Head of caudate nucleus (tissue), 42 donors: ENCODE measurements around the gene DIP2C.
"Not testable (repeated sequence)": the region's sequence is repeated elsewhere in the genome, so short reads cannot be mapped to it uniquely, and the experiment has no call there.

Experiments
- DNase-seq, 42 donors: peaks; one replicate each; pipeline versions ENCODE4 v3.0.0 to v3.0.0-alpha.2; 2020 to 2021; ENCODE audit warnings: mixed read lengths in 7 of 42
- intact Hi-C: fragments of 100-400 bp; cut with DNase I; formaldehyde crosslinking; loops from one replicate; pipeline ENCODE4 v1.15.0; 2022

Gene DIP2C

DNA sequence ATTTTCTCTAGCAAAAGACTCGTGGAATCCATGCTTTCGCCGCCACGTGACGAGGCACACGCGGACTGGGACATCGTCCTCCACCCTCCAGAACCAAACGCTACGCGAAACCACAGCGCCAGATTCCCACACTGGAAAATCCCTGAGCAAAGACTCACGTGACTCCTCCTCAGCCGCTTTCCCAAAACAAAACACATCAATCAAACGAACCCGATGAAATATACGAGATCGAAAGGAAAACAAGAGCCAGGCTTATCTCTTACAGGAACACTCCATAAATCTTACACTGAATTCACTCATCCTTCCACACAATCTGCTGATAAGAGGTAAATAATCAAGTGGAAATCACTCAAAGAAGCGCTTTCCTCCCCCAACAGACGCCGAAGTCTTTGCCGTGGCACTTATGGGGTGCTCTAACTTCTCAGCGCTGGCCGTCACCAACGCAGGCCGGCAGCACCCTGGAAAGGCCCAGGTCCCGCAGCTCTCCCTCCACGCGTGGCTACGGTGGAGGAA, 23.8 kb downstream of the DIP2C start:
- peak in 5 of 42 donors; percentile 33 to 71 (median 41) for DNase-seq
- intact Hi-C loops: no loop called here

DNA sequence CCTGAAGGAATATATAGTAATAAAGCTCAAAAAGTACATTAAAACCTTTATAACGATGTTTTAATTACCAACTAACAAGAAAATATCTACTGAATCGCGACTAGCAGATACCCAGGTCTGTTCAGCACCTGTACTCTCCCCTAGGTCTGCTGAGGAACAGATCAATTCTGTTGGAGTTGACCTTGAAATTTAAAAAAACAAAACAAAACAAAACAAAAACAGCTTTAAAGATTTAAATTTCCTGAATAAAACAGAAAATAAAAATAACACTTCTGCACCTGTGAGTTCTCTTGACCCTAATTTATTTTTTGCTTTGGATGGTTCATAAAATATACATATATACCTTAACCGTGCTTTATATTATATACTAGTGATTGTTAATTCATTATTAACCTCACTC, 24.6 kb downstream of the DIP2C start:
- intact Hi-C loops: no loop called here
- no peak for DNase-seq

DNA sequence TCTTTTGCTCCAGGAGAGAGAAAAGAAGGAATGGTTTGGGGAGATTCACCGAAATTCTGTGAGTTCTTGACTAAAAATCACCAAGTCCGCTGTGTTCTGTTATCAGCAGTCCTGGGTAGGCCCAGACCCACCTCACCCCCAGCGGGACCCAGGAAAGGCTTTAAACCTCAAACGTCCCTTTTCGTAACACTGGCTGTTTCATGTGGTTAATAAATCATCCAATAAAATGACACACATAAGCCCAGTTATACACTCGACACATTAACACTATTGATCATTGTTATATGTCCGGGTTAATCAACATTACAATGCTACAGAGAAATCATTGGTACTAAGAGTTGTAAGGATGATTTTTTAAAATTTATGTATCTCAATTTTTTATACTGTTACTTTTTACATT, 25.2 kb downstream of the DIP2C start:
- intact Hi-C loops: no loop called here
- no peak for DNase-seq

DNA sequence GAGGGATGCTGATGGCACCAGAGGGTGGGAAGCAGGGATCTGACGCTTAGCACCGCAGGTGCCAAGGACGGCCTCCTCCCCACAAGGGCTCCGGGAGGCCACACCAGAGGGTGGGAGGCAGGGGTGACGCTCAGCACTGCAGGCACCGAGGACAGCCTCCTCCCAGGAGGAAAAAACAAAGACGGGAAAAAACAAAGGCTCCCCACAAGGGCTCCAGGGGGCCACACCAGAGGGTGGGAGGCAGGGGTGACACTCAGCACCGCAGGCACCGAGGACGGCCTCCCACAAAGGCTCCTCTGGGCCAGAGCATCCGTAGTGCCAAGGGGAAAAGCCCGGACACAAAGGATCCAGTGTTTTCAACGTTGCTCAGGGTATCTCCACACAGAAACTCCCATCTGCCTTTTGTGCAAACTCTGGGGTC, 25.6 kb downstream of the DIP2C start:
- peak; percentile 66 to 94 (median 86) for DNase-seq
- intact Hi-C loops: no loop called here

DNA sequence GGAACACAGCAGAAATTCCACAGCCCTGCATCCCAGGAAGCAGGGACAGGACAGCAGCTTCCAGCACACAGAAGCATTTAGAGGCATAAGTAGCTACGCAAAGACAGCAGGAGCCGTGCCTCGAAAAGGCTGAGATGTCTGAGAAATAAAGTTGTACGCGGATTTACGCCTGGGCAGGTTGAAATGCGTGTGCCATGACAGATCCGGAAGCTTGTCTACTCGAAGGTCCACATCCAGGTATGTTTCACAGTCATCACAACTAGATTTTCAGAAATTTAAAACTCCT, 26.1 kb downstream of the DIP2C start:
- no peak for DNase-seq
- intact Hi-C loops: no loop called here

DNA sequence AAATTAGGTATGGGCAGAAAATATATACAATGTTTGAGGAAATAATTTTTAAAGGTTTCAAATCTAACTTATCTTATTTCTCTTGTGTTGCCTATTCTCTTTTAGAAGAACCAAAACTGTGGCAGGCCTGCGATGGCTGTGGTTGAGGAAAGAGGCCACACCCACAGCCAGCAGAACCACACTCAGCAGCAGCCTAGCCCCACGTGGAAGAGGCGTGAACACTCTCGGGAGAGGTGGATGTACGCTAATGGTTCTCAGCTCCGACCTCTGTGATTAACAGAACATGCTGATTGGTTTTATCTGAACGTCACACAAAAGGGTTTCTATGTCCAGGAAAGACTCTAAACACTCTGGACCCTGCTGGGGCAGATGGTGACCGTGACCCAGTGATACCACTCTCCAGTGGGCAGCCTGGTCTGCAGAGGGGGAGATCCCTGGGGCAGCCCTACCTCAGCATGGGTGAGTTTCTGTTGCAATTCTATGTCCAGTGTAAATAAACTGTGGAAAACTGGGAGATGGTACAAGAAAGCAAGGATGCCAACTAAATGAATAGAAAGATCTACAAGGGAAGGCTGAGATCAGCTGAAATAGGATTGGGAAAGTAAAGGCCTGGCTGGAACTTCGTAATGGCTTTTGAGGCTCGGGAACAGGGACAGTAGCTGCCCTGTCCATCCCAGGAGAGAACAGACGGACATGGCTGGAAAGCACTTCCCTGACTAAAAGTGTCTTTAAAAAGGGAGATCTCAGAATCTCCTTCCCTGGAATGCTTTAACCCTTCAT, 26.6 kb downstream of the DIP2C start:
- peak in 12 of 42 donors; percentile 39 to 75 (median 55) for DNase-seq
- intact Hi-C loops: no loop called here

DNA sequence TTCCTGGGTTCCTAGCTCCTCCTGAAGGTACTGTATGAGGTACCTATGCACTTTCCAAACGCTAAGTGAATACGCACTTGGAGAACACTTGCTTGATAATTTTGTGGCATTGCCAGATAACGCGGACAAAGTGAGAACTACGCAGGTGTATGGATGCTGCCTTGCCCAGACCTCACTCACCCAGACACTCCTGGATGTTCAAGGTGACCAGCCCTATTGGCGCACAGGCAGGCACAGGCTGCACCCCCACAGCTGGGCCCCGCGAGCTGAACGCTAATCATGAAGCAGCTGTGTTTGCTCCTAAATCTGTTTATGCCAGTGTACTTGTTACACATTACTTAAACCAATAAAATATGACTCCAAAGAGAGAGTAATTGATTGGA, 27.3 kb downstream of the DIP2C start:
- intact Hi-C loops: no loop called here

DNA sequence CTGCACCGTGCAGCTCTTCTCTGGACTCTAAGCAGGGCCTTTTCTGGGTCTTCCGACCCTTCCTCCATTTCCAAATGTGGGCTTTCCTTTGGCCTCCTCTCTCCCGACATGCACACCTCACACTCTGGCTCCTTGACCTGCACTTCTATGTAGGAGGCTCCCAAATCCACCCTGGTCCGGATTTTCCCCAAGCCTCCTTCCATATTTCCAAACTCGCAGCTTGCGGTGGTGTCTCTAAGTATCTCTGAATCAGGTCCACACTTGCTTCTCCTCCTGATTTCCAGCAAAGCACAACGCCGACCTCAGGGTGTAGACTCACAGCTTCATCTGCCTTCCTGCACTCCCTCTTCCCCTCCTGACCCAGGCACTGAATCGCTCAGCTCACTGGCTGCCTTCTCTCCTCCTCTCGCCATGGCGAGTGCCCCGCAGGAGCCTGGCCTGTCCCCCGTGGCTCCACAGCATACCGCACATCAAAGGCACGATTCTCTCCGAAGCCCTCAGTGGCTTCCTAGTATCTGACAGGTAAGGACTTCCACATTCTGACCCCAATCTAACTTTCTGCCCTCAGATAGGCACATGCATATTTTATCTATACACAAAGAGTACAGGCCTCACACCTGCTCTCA, 27.8 kb downstream of the DIP2C start:
- intact Hi-C loops: no loop called here
- DNase-seq: peak in 2 of 42 donors; percentile 18 to 37

More for the DNA sequence above, 27.3 kb downstream of the DIP2C start:
- DNase-seq: peak in 1 of 42 donors; percentile 33

DNA sequence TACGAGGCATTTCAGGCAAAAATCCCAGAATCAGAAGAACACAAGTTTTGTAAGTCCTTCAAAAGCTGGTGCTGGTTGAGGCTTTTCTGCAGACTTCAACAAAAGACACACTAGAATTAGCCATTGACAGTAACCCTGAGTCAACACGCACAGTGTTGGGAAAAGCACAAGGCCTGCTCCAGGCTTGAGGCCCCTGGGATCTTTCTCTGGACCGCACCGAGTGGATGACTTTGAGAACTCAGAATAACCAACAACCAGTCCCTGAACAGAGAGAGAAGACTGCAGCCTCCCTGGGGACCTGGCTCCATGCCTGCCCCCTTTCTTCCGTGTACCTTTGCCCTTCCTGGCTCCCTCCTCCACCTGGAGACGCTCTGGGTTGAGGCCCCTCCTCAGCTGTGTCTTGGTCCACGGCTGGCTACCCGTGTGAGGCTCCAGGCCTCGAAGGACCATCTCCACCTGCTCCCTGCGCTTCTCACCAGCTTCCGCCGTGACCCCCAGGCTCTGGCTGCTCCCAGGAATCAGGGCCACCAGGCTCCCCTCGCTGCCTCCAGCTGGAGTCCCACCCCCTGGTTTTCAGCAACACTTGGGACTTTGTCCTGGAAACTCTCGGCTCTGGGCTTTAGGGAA, 28.4 kb downstream of the DIP2C start:
- DNase-seq: peak in 5 of 42 donors; percentile 20 to 73 (median 40)
- intact Hi-C loops: no loop called here

DNA sequence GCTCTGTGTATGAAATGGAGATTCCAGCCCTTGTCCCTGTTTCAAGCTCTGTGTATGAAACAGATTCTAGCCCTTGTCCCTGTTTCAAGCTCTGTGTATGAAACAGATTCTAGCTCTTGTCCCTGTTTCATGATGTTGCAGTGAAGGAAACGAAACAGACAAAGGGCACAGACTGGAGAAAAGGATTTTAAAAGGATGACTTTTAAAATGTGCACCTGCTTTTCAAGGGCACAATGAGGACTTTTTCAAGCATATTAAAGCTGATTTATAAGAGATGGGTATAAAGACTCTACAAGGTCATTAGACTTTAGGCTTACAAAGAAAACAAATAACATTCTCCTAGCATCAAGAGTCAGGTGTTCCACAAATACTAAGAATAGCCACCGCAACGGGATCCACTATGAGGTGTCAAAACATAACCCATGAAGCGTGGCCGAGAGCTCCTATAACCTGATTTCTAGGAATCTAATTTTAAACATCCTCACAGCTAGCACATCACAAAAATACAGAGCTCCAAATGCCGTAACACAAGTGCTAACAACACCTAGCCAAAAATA, 29.0 kb downstream of the DIP2C start:
- intact Hi-C loops: no loop called here

DNA sequence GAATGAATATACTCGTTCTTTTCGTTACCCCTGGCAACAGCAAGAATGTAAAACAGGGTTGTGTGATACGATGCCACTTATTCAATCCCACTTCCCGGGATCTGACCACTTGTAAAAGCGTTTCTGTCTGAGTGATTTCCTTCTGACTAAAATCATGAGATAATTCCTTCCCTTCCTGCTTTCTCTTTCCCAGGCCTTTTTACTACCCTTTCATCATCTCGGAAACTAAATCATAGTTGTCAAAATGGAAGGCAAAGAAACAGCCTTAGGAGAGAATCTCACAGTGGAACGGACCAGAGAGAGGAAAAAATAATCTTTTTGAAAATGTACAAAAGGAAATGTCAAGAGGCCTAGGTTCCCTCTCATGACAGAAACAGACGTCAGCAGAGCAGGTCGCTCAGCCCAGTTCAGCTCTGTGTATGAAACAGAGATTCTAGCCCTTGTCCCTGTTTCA, 29.8 kb downstream of the DIP2C start:
- intact Hi-C loops: no loop called here
- peak in 2 of 42 donors; percentile 15 to 37 for DNase-seq

More for the DNA sequence above, 29.0 kb downstream of the DIP2C start:
- peak in 1 of 42 donors; percentile 10 for DNase-seq

DNA sequence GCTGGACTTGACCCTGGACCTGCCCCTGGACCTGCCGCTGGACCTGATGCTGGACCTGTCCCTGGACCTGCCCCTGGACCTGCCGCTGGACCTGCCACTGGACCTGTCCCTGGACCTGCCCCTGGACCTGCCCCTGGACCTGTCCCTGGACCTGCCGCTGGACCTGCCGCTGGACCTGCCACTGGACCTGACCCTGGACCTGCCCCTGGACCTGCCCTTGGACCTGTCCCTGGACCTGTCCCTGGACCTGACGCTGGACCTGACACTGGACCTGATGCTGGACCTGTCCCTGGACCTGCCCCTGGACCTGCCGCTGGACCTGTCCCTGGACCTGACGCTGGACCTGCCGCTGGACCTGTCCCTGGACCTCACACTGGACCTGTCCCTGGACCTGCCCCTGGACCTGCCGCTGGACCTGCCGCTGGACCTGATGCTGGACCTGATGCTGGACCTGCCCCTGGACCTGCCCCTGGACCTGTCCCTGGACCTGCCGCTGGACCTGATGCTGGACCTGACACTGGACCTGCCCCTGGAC, 31.6 kb downstream of the DIP2C start:
- peak in 2 of 42 donors; percentile 4 to 27 for DNase-seq

DNA sequence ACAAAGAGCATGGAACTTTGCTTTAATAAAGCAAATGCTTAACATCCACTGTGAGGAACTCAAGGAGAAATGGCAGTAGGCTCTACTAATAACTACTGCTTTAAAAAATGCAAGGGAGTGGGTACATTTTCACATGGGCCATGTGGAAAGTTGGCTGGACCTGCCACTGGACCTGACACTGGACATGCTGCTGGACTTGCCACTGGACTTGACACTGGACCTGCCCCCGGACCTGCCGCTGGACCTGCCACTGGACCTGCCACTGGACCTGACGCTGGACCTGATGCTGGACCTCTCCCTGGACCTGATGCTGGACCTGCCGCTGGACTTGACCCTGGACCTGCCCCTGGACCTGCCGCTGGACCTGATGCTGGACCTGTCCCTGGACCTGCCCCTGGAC, 32.6 kb downstream of the DIP2C start:
- peak in 1 of 42 donors; percentile 22 for DNase-seq
- intact Hi-C loops: no loop called here

More for the DNA sequence above, 31.6 kb downstream of the DIP2C start:
- intact Hi-C loops: not testable (repeated sequence)

DNA sequence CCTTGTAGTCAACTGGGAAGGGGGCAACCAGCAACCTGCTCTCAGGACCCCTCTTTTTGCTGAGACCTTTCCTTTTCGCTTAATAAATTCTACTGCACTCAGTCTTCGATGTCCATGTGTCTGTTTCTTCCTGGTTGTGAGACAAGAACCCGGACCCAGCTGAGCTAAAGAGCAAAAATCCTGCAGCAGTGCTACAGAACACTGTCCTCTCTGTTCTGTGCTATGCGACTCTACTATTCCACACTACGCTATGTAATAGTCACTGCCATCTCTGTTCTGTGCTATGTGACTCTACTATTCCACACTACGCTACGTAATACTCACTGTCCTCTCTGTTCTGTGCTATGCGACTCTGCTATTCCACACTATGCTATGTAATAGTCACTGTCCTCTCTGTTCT, 34.3 kb downstream of the DIP2C start:
- intact Hi-C loops: no loop called here
- DNase-seq: peak in 7 of 42 donors; percentile 24 to 76 (median 61)

DNA sequence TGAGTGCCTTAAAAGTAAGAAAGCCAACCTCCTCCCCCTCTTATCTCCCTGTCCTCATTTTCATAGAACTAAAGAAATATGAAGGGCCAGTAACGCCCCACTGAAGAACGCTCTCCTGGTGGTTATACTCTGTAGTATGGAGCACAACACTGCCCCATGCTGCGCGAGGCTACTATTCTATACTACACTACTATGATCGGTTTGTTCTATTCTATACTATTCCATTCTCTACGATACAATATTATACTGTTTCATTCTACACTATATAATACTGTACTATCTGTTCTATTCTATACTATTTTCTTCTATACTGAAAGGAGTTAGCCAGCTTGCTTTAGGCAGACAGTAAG, 34.8 kb downstream of the DIP2C start:
- intact Hi-C loops: no loop called here
- peak in 1 of 42 donors; percentile 13 for DNase-seq

DNA sequence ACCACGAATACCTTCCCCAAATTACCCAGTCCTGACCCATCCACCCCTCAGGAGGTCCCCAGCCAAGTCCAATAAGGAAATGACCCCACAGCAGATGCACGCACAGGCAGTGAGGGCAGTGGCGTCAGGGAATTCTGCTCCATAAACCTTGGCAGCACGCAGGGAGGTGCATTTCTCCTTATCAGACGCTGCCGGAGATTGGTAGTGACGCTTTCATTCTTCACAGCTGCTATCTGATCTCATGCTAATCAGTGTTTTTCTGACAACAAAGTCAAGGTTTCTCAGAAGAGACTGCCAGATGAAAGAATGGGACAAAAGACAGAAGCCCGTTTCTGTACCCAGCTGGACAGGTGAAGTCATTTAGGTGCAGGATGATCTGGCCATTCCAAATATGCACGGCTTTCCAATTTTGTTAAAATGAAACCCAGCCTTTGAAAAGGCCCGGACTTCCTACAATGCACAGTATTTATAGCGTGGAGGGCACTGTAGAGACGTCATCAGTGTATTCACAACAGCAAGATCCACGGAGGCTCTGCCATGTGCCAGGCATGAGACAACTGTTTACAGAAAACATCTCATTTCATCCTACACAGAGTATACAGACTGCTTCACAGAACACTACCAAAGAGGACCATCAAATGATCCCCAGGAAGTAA, 35.3 kb downstream of the DIP2C start:
- DNase-seq: peak in 3 of 42 donors; percentile 15 to 74 (median 51)
- intact Hi-C loops: no loop called here

DNA sequence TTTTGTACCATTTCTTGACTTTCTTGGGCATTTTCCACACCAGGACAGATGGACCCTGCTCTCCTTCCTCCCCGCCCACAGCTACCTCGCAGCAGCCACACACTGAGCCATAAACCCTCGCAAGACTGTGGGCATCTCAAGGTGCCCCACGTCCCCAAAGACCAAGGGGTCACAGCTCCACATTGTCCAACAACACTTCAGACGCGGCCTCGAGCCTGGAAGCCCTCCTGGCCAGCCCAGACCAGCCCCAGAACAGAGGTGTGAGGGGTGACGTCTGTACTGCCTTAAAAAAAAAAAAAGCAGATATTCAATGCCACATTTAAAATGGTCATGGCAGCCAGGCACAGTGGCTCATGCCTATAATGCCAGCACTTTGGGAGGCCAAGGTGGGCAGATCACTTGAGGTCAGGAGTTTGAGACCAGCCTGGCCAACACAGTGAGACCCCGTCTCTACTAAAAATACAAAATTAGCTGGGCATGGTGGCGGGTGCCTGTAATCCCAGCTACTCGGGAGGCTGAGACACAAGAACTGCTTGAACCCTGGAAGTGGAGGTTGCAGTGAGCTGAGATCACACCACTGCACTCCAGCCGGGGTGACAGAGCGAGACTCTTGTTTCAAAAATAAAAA, 36.5 kb downstream of the DIP2C start:
- peak in 1 of 42 donors; percentile 9 for DNase-seq
- intact Hi-C loops: not testable (repeated sequence)

DNA sequence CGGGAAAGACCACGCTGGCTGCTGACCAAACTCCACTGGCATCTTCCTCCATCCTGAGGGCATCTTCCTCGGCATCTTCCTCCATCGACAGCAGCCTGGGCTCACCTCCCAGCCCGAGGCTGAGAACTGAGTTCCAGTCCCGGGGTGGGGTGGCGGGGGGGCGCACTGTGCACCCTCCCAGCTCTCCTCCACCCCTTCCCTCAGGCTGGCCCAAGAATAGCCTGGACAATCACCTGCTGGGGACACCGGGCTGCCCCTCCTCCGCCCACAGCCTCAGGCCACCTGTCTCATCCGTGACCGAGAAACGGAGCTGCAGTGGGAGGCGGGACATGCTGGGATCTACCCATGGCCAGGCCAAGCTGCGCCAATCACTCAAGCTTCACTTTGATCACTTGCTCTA, 37.2 kb downstream of the DIP2C start:
- intact Hi-C loops: no loop called here
- peak in 1 of 42 donors; percentile 14 for DNase-seq
